GM23248 (cell line): ENCODE measurements around the gene TMEM132A. TPM values are rescaled to one million over a fixed set of nuclear protein-coding genes. Genes with fewer than 3 reads are reported as not detected.
"Not testable (repeated sequence)": the region's sequence is repeated elsewhere in the genome, so short reads cannot be mapped to it uniquely, and the experiment has no call there.

Experiments
- DNase-seq: peaks from one replicate; pipeline ENCODE4 v3.0.0-alpha.2; 2015
- H2AFZ ChIP-seq: fragments of 200-600 bp; sonication (generic); 2 replicates; pipeline ENCODE4 v1.6.1; 2016; ENCODE audit warnings: antibody characterized with exemption
- H3F3A ChIP-seq: fragments of 200-600 bp; sonication (generic); 2 replicates; pipeline ENCODE4 v1.6.1; 2016; ENCODE audit warnings: mild to moderate bottlenecking, antibody characterized with exemption, mixed run types; ENCODE audit not compliant: insufficient read depth
- H3K27ac ChIP-seq: fragments of 200-600 bp; sonication (generic); 2 replicates; pipeline ENCODE4 v1.5.1; 2016; ENCODE audit warnings: mild to moderate bottlenecking
- H3K27me3 ChIP-seq: fragments of 200-600 bp; sonication (generic); replicated peaks from 2 replicates; pipeline ENCODE4 v1.6.1; 2016; ENCODE audit warnings: mild to moderate bottlenecking; ENCODE audit not compliant: insufficient read depth
- H3K36me3 ChIP-seq: fragments of 200-600 bp; sonication (generic); 2 replicates; pipeline ENCODE4 v1.6.1; 2016; ENCODE audit warnings: low read depth, mild to moderate bottlenecking
- H3K4me1 ChIP-seq: fragments of 200-600 bp; sonication (generic); 2 replicates; pipeline ENCODE4 v1.6.1; 2016; ENCODE audit warnings: mild to moderate bottlenecking; ENCODE audit not compliant: insufficient read depth
- H3K4me2 ChIP-seq: fragments of 200-600 bp; sonication (generic); one replicate; pipeline ENCODE4 v1.6.1; 2016; ENCODE audit warnings: mild to moderate bottlenecking; ENCODE audit not compliant: unreplicated experiment
- H3K4me3 ChIP-seq: fragments of 200-600 bp; sonication (generic); 2 replicates; pipeline ENCODE4 v1.5.1; 2016; ENCODE audit warnings: mild to moderate bottlenecking
- H3K79me2 ChIP-seq: fragments of 200-600 bp; sonication (generic); 2 replicates; pipeline ENCODE4 v1.6.1; 2016; ENCODE audit warnings: mild to moderate bottlenecking; ENCODE audit not compliant: insufficient read depth
- H3K9ac ChIP-seq: fragments of 200-600 bp; sonication (generic); 2 replicates; pipeline ENCODE4 v1.6.1; 2016; ENCODE audit warnings: mild to moderate bottlenecking
- H3K9me2 ChIP-seq: fragments of 200-600 bp; sonication (generic); 2 replicates; pipeline ENCODE4 v1.6.1; 2016; ENCODE audit warnings: mixed run types, mild to moderate bottlenecking, moderate library complexity; ENCODE audit not compliant: insufficient read depth
- H3K9me3 ChIP-seq: fragments of 200-600 bp; sonication (generic); one replicate; pipeline ENCODE4 v1.6.1; 2017; ENCODE audit warnings: low read depth
- H4K20me1 ChIP-seq: fragments of 200-600 bp; sonication (generic); 2 replicates; pipeline ENCODE4 v1.6.0; 2016; ENCODE audit not compliant: insufficient read depth
- EZH2 ChIP-seq: fragments of 200-600 bp; sonication (generic); IDR thresholded peaks from 2 replicates; pipeline ENCODE4 v1.6.1; 2018; ENCODE audit warnings: antibody characterized with exemption, mild to moderate bottlenecking; ENCODE audit not compliant: insufficient read depth, poor library complexity, severe bottlenecking
- EZH2phosphoT487 ChIP-seq: fragments of 200-600 bp; sonication (generic); IDR thresholded peaks from 2 replicates; pipeline ENCODE4 v1.6.1; 2018; ENCODE audit warnings: antibody characterized with exemption, moderate library complexity, mild to moderate bottlenecking, low read depth; ENCODE audit not compliant: insufficient read depth
- WGBS, 2 experiments: methylation state at CpG; one replicate each; pipeline ENCODE4 v1.1.6; 2015 to 2017; ENCODE audit warnings: low lambda C conversion rate in 2 of 2, low coverage in 1 of 2; ENCODE audit errors: missing lambda C conversion rate in 2 of 2; 5-methylcytosine and 5-hydroxymethylcytosine counted together
- in situ Hi-C: fragments of 300-500 bp; cut with MboI; formaldehyde crosslinking; loops from 2 replicates; pipeline ENCODE4 v1.15.0; 2020
- polyA plus RNA-seq: library from polyadenylated mRNA; unstranded; fragments of >200 nt; fragmentation: Nextera tagmentation; extraction: Ambion mirVana; gene quantifications from 2 replicates; pipeline ENCODE4 v1.2.1, GENCODE V29; 2016
- total RNA-seq: library from RNA; depleted of rRNA; stranded (reverse); fragments of >200 nt; shearing (Covaris generic); gene quantifications from 2 replicates; pipeline ENCODE4 v1.2.3, GENCODE V29; 2014

The TMEM132A gene
- total and polyA plus RNA-seq, 2 experiments from 2014 or later = 10.1 to 28.2 TPM

DNA sequence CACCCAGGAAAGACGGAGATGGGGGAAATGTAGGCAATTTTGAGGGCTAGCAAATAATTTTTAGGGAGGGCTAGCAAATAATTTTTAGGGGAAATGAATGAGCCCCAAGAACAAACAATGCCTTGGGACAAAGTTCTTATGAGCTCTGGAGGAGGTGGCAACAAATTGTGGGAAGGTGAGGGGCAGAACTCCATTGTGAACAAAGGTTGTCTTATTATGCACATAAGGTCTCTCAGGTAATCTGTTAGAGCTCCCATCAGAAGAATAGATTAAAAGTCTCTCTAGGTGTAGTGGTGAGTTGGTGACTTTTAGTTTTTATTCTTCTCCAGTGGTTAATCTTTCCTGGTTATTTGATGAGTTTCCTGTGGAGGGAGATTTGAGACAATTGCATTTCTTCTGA, 15.5 kb upstream of the TMEM132A start:
- no peak overlapping the region for H3K9ac ChIP-seq
- H3F3A ChIP-seq = peaks cover 14% of the 10 kb centered on the region
- no peak overlapping the region for H3K27ac ChIP-seq
- H2AFZ ChIP-seq = no peak overlapping the region
- no peaks in the 10 kb centered on the region for H3K9me3 ChIP-seq
- TF ChIP-seq EZH2 (no peak), EZH2phosphoT487 (no peak)
- H3K4me1 ChIP-seq = peaks cover 14% of the 10 kb centered on the region
- H4K20me1 ChIP-seq = 0 out of 2 replicates have a peak, but pooled peaks cover 8% of the 10 kb centered on the region
- in situ Hi-C loops = no loop called here
- H3K27me3 ChIP-seq = no peaks in the 10 kb centered on the region; the same call in 1 of the 2 replicates
- WGBS, 2 experiments = 13 to 21% methylated on average over 1 of the region's 1 CpG
- H3K4me2 ChIP-seq = no peak overlapping the region
- H3K36me3 ChIP-seq = no peaks in the 10 kb centered on the region
- DNase-seq = no peak
- peaks cover 22% of the 10 kb centered on the region for H3K79me2 ChIP-seq
- H3K4me3 ChIP-seq = no peak overlapping the region
- H3K9me2 ChIP-seq = no peaks in the 10 kb centered on the region

- H3K27ac ChIP-seq, H3K9ac ChIP-seq, H3K9me3 ChIP-seq, H3K4me3 ChIP-seq, in situ Hi-C loops, H3K9me2 ChIP-seq, H3K4me2 ChIP-seq, H2AFZ ChIP-seq, H4K20me1 ChIP-seq, H3K27me3 ChIP-seq, H3K36me3 ChIP-seq, DNase-seq: not testable (repeated sequence)
- peaks cover 12% of the 10 kb centered on the region for H3K4me1 ChIP-seq
- 25 to 26% methylated on average over 3 of the region's 3 CpGs for WGBS, 2 experiments
- peaks cover 14% of the 10 kb centered on the region for H3F3A ChIP-seq
- peaks cover 12% of the 10 kb centered on the region for H3K79me2 ChIP-seq
Observed at GRCh38 chr11:60909680-60910280, 14.5 kb upstream of the TMEM132A start.

DNA sequence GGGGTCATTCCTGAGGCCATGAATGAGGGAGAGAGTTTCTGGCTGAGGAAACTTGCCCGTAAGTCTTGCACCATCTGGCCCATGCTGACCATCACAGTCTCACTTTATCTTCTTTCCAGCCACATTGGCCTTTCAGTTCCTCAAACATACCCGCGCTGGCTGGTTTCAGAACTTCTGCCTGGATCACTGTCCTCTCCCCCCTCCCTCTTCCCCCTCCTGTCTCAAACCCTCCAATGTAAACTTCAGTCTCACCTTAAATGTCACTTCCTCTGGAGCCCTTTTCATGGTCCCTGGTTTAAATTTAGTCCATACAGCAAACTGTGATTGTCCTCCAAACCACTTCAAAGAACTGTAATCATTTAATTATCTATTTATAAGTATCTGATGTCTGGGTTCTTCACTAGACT, 14.0 kb upstream of the TMEM132A start:
- Histone ChIP-seq H2AFZ (no peak overlapping the region), H3K79me2 (peaks cover 7% of the 10 kb centered on the region), H4K20me1 (no peaks in the 10 kb centered on the region), H3K9me3 (no peaks in the 10 kb centered on the region), H3K36me3 (no peaks in the 10 kb centered on the region), H3K4me1 (peaks cover 10% of the 10 kb centered on the region), H3K4me2 (no peak overlapping the region), H3K4me3 (no peak overlapping the region), H3K9ac (no peak overlapping the region), H3K27ac (no peak overlapping the region), H3K9me2 (no peaks in the 10 kb centered on the region), H3K27me3 (no peaks in the 10 kb centered on the region; the same call in 1 of the 2 replicates), H3F3A (peaks cover 11% of the 10 kb centered on the region)
- DNase-seq = no peak
- WGBS, 2 experiments = 24 to 25% methylated on average over 3 of the region's 3 CpGs
- TF ChIP-seq EZH2 = no peak
- no peak for TF ChIP-seq EZH2phosphoT487
- in situ Hi-C loops = no loop called here

DNA sequence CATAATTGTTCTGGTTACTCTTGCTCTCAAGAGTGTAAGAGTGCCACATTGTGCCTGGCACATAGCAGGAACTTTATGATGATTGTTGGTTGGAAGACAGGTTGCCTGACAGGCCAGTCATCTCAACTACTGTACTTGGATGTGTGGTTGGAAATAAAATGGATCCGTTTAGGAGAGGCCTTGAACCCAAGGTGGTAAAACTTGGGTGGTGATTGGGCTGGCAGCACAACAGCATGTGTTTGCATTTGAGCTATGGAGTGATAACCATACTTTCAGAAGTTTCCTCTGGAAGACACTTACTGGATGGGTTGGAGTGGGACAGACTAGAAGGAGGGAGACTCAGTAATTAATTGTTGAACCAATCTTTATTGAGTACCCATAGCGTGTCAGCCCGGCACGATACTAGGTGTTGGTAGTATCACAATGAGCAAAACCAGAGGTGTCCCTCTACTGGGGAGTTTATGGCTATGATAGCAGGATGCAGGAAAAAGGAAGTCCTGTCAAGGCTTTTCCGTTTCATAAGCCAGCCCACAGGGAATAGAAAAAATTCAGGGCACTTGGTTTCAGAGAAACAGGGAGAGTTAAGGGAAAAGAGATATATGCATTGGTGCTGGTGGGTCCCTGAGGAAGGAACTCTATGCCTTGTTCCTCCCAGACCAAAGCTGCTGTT, 13.4 kb upstream of the TMEM132A start:
- H3K27me3 ChIP-seq = no peaks in the 10 kb centered on the region; the same call in 1 of the 2 replicates
- H3K9me2 ChIP-seq = no peaks in the 10 kb centered on the region
- DNase-seq = no peak
- H3K9ac ChIP-seq = no peak overlapping the region
- no peak overlapping the region for H3K4me2 ChIP-seq
- H3K4me3 ChIP-seq = no peak overlapping the region
- H3K27ac ChIP-seq = no peak overlapping the region
- no peaks in the 10 kb centered on the region for H4K20me1 ChIP-seq
- H3K4me1 ChIP-seq = 0 out of 2 replicates have a peak, but pooled peaks cover 10% of the 10 kb centered on the region
- H3K9me3 ChIP-seq = no peaks in the 10 kb centered on the region
- 38 to 41% methylated on average over 5 of the region's 5 CpGs for WGBS, 2 experiments
- no peak for TF ChIP-seq EZH2phosphoT487
- no peak for TF ChIP-seq EZH2
- peaks cover 5% of the 10 kb centered on the region for H3F3A ChIP-seq
- H3K79me2 ChIP-seq = peaks cover 4% of the 10 kb centered on the region
- H3K36me3 ChIP-seq = no peaks in the 10 kb centered on the region
- H2AFZ ChIP-seq = no peak overlapping the region
- in situ Hi-C loops = no loop called here
